DMS153 treated with DMSO at 0.1 percent for 48 hours (cell line): ENCODE results near the gene BDP1.
"Not testable (repeated sequence)": the region's sequence is repeated elsewhere in the genome, so short reads cannot be mapped to it uniquely, and the experiment has no call there.

ENCODE experiments used
- DNase-seq: peaks from one replicate; lab custom pipeline; 2025; ENCODE audit not compliant: unreplicated experiment; lab: John Stamatoyannopoulos, UW

The BDP1 gene

GRCh38 chr5:71457106-71457505 is 1.7 kb downstream of the BDP1 start:
- no peak for DNase-seq

- DNase-seq = no peak
These were observed 5.2 kb downstream of the BDP1 start for GRCh38 chr5:71460693-71461092.

- DNase-seq = no peak
These were observed 5.9 kb downstream of the BDP1 start for GRCh38 chr5:71461360-71461759.

DNA sequence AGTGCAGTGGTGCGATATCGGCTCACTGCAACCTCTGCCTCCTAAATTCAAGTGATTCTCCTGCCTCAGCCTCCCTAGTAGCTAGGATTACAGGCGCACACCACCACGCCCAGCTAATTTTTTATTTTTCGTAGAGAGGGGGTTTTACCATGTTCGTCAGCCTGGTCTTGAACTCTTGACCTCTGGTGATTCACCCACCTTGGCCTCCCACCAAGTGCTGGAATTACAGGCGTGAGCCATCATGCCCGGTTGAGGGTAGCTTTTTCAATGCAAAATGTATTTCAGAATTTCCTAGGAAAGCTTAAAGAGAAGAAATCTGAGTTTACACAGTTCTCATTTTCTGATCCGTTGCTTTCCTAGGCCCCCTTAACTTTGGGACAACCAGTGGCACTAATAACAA is 15.7 kb downstream of the BDP1 start:
- no peak for DNase-seq

- DNase-seq = no peak
These were observed 20.4 kb downstream of the BDP1 start for GRCh38 chr5:71475788-71476384.

- no peak for DNase-seq
These were observed 26.0 kb downstream of the BDP1 start for GRCh38 chr5:71481441-71481840.

- DNase-seq = no peak
These were observed 26.7 kb downstream of the BDP1 start for GRCh38 chr5:71482132-71482531.

DNA sequence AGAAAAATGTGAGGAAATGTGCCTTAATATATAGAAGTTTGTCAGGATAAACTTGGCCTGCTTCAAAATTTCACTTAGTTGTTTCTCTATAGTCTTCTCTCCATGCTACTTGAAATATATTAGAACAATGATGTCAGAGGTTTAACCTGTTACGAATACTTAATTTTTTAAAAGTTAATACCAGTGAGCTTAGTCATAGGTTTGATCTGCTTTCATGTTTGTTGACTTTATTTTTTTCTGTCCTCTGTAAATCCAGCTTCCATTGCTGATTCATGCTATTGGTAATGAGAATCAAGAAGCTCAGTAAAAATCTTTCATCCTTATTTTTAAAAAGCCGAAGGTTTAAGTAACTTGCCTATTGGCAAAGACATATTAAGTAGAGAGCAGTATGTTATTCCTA is 27.9 kb downstream of the BDP1 start:
- no peak for DNase-seq

GRCh38 chr5:71492817-71493615 is 37.6 kb downstream of the BDP1 start:
- DNase-seq = no peak

DNA sequence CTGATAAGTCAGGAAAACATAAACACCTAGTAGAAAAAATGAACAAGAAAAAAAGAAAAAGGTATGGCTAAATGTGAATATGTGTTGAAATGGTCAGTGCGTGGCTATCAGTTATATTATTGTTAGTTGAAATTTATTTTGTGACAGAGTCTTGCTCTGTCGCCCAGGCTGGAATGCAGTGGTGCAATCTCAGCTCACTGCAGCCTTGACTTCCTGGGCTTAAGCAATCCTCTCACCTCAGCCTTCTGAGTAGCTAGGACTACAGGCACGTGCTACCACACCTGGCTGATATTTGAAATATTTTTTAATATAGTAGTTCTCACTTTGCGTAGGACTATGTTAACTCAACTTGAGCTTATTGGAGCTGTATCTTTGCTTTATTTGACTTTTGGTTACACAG is 38.8 kb downstream of the BDP1 start:
- DNase-seq = not testable (repeated sequence)

DNA sequence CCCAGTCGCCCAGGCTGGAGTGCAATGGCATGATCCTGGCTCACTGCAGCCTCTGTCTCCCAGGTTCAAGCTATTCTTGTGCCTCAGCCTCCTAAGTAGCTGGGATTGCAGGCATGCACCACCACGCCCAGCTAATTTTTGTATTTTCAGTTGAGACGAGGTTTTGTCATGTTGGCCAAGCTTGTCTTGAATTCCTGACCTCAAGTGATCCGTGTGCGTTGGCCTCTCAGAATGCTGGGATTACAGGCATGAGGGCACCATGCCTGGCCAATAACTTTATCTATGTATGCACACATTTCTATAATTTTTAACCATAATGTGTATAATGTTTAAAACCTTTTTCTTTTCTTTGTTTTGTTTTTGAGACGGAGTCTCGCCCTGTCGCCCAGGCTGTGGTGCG is 43.3 kb downstream of the BDP1 start:
- DNase-seq = not testable (repeated sequence)

DNA sequence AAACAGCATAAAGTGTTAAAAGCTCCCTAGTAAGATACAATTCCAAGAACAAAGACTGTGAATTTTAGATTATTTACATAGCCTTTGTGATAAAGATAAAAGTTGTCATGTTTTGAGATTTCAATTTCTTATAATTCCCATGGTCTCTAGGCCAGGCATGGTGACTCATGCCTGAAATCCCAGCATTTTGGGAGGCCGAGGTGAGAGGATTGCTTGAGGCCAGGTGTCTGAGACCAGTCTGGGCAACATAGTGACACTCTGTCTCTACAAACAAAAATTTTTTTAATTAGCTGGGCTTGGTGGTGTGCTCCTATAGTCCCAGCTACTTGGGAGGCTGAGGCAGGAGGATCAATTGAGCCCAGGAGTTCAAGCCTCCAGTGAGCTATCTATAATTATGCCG is 48.1 kb downstream of the BDP1 start:
- DNase-seq = no peak

DNA sequence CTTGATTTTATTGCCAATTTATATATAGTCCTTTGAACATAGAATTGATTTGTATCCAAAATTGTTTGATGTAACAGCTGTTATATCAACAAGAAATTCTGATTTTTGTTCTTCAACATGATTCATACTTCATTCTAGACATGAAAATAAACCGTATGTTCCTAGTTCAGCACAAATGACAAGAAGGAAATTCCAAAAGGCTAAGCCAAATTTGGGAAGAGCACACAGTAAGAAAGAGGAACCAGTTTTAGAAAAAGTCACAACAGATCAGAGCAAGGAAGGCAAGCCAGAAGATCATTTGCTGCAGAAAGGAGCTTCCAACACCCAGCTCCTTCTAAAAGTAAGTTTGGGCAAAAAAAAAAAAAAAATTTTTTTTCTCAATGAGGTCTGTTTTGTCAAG is 66.7 kb downstream of the BDP1 start:
- DNase-seq = no peak

DNA sequence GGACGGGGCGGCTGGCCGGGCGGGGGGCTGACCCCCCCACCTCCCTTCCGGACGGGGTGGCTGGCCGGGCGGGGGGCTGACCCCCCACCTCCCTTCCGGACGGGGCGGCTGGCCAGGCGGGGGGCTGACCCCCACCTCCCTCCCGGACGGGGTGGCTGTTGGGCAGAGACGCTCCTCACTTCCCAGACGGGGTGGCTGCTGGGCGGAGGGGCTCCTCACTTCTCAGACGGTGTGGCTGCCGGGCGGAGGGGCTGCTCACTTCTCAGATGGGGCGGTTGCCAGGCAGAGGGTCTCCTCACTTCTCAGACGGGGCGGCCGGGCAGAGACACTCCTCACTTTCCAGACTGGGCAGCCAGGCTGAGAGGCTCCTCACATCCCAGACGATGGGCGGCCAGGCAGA is 70.2 kb downstream of the BDP1 start:
- not testable (repeated sequence) for DNase-seq

GRCh38 chr5:71528206-71528605 is 72.8 kb downstream of the BDP1 start:
- no peak for DNase-seq

GRCh38 chr5:71529682-71530081 is 74.2 kb downstream of the BDP1 start:
- no peak for DNase-seq

DNA sequence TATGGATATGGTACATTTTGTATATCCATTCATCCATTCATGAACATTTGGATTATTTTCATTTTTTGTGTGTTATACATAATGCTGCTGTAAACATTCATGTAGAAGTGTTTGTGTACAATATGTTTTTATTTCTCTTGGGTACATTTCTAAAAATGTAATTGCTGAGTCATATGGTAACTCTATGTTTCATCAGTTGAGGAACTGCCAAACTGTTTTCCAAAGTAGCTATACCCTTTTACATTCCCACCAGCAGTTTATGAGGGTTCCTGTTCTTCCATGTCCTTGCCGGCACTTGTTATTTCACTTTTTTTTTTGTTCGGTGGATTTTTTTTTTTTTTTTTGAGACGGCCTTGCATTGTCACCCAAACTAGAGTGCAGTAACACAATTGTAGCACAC is 77.7 kb downstream of the BDP1 start:
- no peak for DNase-seq

DNA sequence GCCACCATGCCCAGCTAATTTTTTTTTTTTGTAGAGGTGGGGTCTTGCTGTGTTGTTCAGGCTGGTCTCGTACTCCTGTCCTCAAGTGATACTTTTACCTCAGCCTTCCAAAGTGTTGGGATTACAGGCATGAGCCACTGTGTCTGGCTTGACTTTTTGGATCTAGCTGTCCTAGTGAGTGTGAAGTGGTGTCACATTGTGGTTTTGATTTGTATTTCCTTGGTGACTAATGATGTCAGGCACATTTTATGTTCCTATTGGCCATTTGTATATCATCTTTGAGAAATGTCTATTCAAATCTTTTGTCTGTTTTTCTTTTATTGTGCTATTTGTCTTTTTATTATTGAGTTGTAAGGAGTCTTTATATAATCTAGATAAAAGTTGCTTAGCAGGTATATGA is 78.2 kb downstream of the BDP1 start:
- no peak for DNase-seq

DNA sequence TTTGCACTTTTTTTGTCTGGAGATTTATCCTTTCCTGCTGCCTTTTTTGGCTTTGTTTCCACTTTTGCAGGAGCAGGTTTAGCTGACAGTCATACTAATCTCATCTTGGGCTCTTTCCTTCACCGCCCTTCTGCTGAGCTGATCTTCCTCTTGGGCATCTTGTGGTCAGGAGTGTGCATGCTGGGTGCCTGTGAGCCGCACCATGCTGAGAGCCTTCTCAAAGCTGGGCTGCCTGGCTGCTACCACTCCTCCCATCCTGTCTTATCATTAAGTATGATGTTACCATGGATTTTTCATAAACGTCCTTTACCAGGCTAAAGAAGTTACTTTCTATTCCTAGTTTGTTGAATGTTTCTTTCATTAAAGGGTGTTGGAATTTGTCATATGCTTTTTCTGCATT is 82.2 kb downstream of the BDP1 start:
- DNase-seq = no peak

GRCh38 chr5:71550885-71551284 is 95.4 kb downstream of the BDP1 start:
- not testable (repeated sequence) for DNase-seq

DNA sequence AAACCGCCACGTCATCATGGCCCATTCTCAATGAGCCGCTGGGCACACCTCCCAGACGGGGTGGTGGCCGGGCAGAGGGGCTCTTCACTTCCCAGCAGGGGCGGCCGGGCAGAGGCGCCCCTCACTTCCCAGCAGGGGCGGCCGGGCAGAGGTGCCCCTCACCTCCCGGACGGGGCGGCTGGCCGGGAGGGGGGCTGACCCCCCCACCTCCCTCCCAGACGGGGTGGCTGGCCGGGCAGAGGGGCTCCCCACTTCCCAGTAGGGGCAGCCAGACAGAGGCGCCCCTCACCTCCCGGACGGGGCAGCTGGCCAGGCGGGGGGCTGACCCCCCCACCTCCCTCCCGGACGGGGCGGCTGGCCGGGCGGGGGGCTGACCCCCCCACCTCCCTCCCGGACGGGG is 96.1 kb downstream of the BDP1 start:
- not testable (repeated sequence) for DNase-seq

DNA sequence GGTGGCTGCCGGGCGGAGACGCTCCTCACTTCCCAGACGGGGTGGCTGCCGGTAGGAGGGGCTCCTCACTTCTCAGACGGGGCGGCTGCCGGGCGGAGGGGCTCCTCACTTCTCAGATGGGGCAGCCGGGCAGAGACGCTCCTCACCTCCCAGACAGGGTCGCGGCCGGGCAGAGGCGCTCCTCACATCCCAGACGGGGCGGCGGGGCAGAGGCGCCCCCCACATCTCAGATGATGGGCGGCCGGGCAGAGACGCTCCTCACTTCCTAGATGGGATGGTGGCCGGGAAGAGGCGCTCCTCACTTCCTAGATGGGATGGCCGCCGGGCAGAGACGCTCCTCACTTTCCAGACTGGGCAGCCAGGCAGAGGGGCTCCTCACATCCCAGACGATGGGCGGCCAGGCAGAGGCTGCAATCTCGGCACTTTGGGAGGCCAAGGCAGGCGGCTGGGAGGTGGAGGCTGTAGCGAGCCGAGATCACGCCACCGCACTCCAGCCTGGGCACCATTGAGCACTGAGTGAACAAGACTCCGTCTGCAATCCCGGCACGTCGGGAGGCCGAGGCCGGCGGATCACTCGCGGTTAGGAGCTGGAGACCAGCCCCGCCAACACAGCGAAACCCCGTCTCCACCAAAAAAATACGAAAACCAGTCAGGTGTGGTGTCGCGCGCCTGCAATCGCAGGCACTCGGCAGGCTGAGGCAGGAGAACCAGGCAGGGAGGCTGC is 96.7 kb downstream of the BDP1 start:
- DNase-seq = not testable (repeated sequence)
